BJ (cell line): Measurements from ENCODE around the gene TRPC3. TPM values are rescaled to one million over a fixed set of nuclear protein-coding genes. Genes with fewer than 3 reads are reported as not detected.

Experiments
- CTCF ChIA-PET: fragments of 350-600 bp; formaldehyde crosslinking; extraction: SDS; loops from one replicate; lab custom pipeline; 2021; ENCODE audit warnings: antibody characterized with exemption, inconsistent platforms; lab: Yijun Ruan, JAX
- POLR2A ChIA-PET: fragments of 300-600 bp; sonication (Branson Sonifier 250); formaldehyde crosslinking; extraction: SDS; loops from one replicate; lab custom pipeline; 2021; ENCODE audit warnings: antibody characterized with exemption; lab: Charles Lee
- DNase-seq: peaks from one replicate; pipeline ENCODE4 v3.0.0-alpha.2; 2011; ENCODE audit warnings: low read depth
- H3K27me3 ChIP-seq: 2 replicates; pipeline ENCODE4 v1.6.0; 2011; ENCODE audit warnings: low read length; ENCODE audit not compliant: control insufficient read depth, insufficient read depth
- H3K36me3 ChIP-seq: 2 replicates; pipeline ENCODE4 v1.5.1; 2011; ENCODE audit warnings: low read length; ENCODE audit not compliant: control insufficient read depth, insufficient read depth
- H3K4me3 ChIP-seq: 2 replicates; pipeline ENCODE4 v1.5.1; 2011; ENCODE audit warnings: low read depth, mild to moderate bottlenecking, control low read depth, low read length
- CTCF ChIP-seq: IDR thresholded peaks from 2 replicates; pipeline ENCODE4 v1.5.1; 2011; ENCODE audit warnings: low read depth, mild to moderate bottlenecking, control low read depth, inconsistent platforms, low read length, moderate library complexity; ENCODE audit not compliant: insufficient read depth
- polyA plus RNA-seq: library from polyadenylated mRNA; depleted of rRNA; stranded (reverse); fragments of >200 nt; gene quantifications from 2 replicates; pipeline ENCODE4 v1.2.3, GENCODE V29; 2011

TRPC3 gene
- polyA plus RNA-seq, 1 experiment: 0.43 TPM

- TF ChIP-seq CTCF: no peak
- DNase-seq: peak; percentile 74
- POLR2A ChIA-PET: interaction anchor here (0.8 kb wide), 1 partner anchor 46 kb away, joined by 6 read pairs; no protein-coding TSS in a partner anchor
- no peaks in the 10 kb centered on the region for H3K36me3 ChIP-seq
- CTCF ChIA-PET: interaction anchor here (0.7 kb wide), 1 partner anchor 97 kb away, joined by 3 read pairs; no protein-coding TSS in a partner anchor
- H3K27me3 ChIP-seq: no peaks in the 10 kb centered on the region
- peak within 1 kb of the TSS; percentile 73 for H3K4me3 ChIP-seq
Observed at GRCh38 chr4:121869841-121870822, 81.7 kb downstream of the TRPC3 start, which contains the start of gene BBS7. BBS7 (minus strand) TSS chr4:121870474; CDS start chr4:121870313, 161 bp downstream.

- ChIA-PET POLR2A (no interaction called here), CTCF (no interaction called here)
- no peak for TF ChIP-seq CTCF
- no peak overlapping the region for H3K4me3 ChIP-seq
- DNase-seq: no peak
- no peaks in the 10 kb centered on the region for H3K36me3 ChIP-seq
- H3K27me3 ChIP-seq: no peaks in the 10 kb centered on the region
Observed at GRCh38 chr4:121863799-121864198, 88.1 kb downstream of the TRPC3 start.

GRCh38 chr4:121861426-121861825, 90.4 kb downstream of the TRPC3 start:
- Histone ChIP-seq H3K27me3 (no peaks in the 10 kb centered on the region), H3K4me3 (no peak overlapping the region), H3K36me3 (peaks cover 1% of the 10 kb centered on the region; the same call in 1 of the 2 replicates)
- CTCF ChIA-PET: no interaction called here
- no peak for DNase-seq
- POLR2A ChIA-PET: no interaction called here
- no peak for TF ChIP-seq CTCF

- H3K27me3 ChIP-seq: no peaks in the 10 kb centered on the region
- H3K36me3 ChIP-seq: peaks cover 1% of the 10 kb centered on the region; the same call in 1 of the 2 replicates
- TF ChIP-seq CTCF: no peak
- no peak for DNase-seq
- CTCF ChIA-PET: no interaction called here
- no peak overlapping the region for H3K4me3 ChIP-seq
- POLR2A ChIA-PET: interaction anchor here (0.7 kb wide), 1 partner anchor 468 kb away, joined by 5 read pairs; no protein-coding TSS in a partner anchor
Observed at GRCh38 chr4:121860121-121860520, 91.7 kb downstream of the TRPC3 start.

GRCh38 chr4:121851354-121851753, 100.5 kb downstream of the TRPC3 start:
- CTCF ChIA-PET: no interaction called here
- Histone ChIP-seq H3K4me3 (no peak overlapping the region), H3K27me3 (no peaks in the 10 kb centered on the region), H3K36me3 (peaks cover 4% of the 10 kb centered on the region)
- POLR2A ChIA-PET: no interaction called here
- DNase-seq: no peak
- TF ChIP-seq CTCF: no peak
